T-cell (primary cell): ENCODE results near the gene TRPM8. TPM values are rescaled to one million over a fixed set of nuclear protein-coding genes. Genes with fewer than 3 reads are reported as not detected.

Source experiments
- ATAC-seq, 4 experiments: fragments of 200-7000 bp in 3 of 4; fragments of 150-1000 bp in 1 of 4; cut with Tn5 transposase; replicated peaks in 1 of 4; 1 replicate in 3 of 4; 2 replicates in 1 of 4; pipeline ENCODE4 v1.10.0; 2021; ENCODE audit warnings: moderate library complexity in 3 of 4, mild to moderate bottlenecking in 2 of 4, moderate number of reproducible peaks in 1 of 4
- CTCF ChIA-PET, 2 donors: fragments of 300-600 bp; sonication (Branson Sonifier 250); formaldehyde crosslinking; loops; one replicate each; lab custom pipeline; 2022; ENCODE audit warnings: antibody characterized with exemption in 2 of 2; lab: Charles Lee
- POLR2A ChIA-PET, 2 donors: fragments of 300-600 bp; sonication (Branson Sonifier 250); formaldehyde crosslinking; loops; one replicate each; lab custom pipeline; 2022; ENCODE audit warnings: antibody characterized with exemption in 2 of 2; lab: Charles Lee
- DNase-seq, 35 experiments: peaks; one replicate each; pipeline versions ENCODE4 v3.0.0 to v3.0.0-alpha.2; 2013 to 2023
- H3K27ac ChIP-seq: one replicate; pipeline ENCODE4 v1.5.1; 2013; ENCODE audit warnings: low read length
- H3K27me3 ChIP-seq, 2 experiments: replicated peaks in 1 of 2; 1 replicate in 1 of 2; 2 replicates in 1 of 2; pipeline versions ENCODE4 v1.6.1 to v1.7.0; 2013; ENCODE audit warnings: low read length in 1 of 2, mixed read lengths in 1 of 2; ENCODE audit not compliant: control insufficient read depth in 2 of 2, insufficient read depth in 2 of 2; ENCODE audit errors: extremely low read depth in 1 of 2
- H3K36me3 ChIP-seq, 2 donors: 1 replicate in 1 of 2; 2 replicates in 1 of 2; pipeline versions ENCODE4 v1.6.1 to v1.7.0; 2013; ENCODE audit warnings: low read length in 1 of 2; ENCODE audit not compliant: control insufficient read depth in 2 of 2, insufficient read depth in 1 of 2; ENCODE audit errors: extremely low read depth in 1 of 2
- H3K4me1 ChIP-seq, 2 experiments: 1 replicate in 1 of 2; 2 replicates in 1 of 2; pipeline versions ENCODE4 v1.6.1 to v1.7.0; 2013; ENCODE audit warnings: low read length in 2 of 2, mixed read lengths in 1 of 2; ENCODE audit not compliant: insufficient read depth in 2 of 2, control insufficient read depth in 1 of 2; ENCODE audit errors: extremely low read depth in 1 of 2
- H3K4me3 ChIP-seq, 2 donors: 1 replicate in 1 of 2; 2 replicates in 1 of 2; pipeline versions ENCODE4 v1.5.1 to v1.7.0; 2013; ENCODE audit warnings: mild to moderate bottlenecking in 2 of 2, low read length in 1 of 2, moderate library complexity in 1 of 2; ENCODE audit not compliant: control insufficient read depth in 1 of 2; ENCODE audit errors: extremely low read depth in 1 of 2
- H3K9me3 ChIP-seq: 2 replicates; pipeline ENCODE4 v1.7.0; 2013
- H3K27ac Mint-ChIP-seq, 2 donors: one replicate each; pipeline ENCODE4 v1.8.0; 2020 to 2021; ENCODE audit warnings: mild to moderate bottlenecking in 2 of 2, mixed read lengths in 2 of 2
- H3K27me3 Mint-ChIP-seq, 2 donors: one replicate each; pipeline ENCODE4 v1.8.0; 2021 to 2022; ENCODE audit warnings: mixed read lengths in 2 of 2
- H3K36me3 Mint-ChIP-seq: one replicate; pipeline ENCODE4 v1.8.0; 2021; ENCODE audit warnings: mixed read lengths
- H3K4me1 Mint-ChIP-seq, 3 donors: one replicate each; pipeline ENCODE4 v1.8.0; 2020 to 2022; ENCODE audit warnings: mixed read lengths in 3 of 3, mild to moderate bottlenecking in 1 of 3
- H3K4me3 Mint-ChIP-seq, 3 donors: one replicate each; pipeline ENCODE4 v1.8.0; 2020 to 2022; ENCODE audit warnings: mild to moderate bottlenecking in 3 of 3, mixed read lengths in 3 of 3, moderate library complexity in 3 of 3
- H3K9me3 Mint-ChIP-seq, 3 donors: one replicate each; pipeline ENCODE4 v1.8.0; 2020 to 2022; ENCODE audit warnings: mixed read lengths in 3 of 3
- WGBS: methylation state at CpG from one replicate; pipeline ENCODE4 v1.1.5; 2013; ENCODE audit warnings: missing lambda C conversion rate; ENCODE audit not compliant: insufficient coverage; 5-methylcytosine and 5-hydroxymethylcytosine counted together
- total RNA-seq, 35 experiments: library from RNA in 6 of 35; stranded (reverse) in 6 of 35; fragments of 120-200 nt in 1 of 35; gene quantifications; one replicate each; pipeline versions ENCODE4 v1.2.1 to v1.2.4 and lab custom pipeline; 2013 to 2026

The TRPM8 gene
- total RNA-seq, 5 donors from 2014 or later (not counting 1 experiment from before 2014, with no cell fraction given): not detected

DNA sequence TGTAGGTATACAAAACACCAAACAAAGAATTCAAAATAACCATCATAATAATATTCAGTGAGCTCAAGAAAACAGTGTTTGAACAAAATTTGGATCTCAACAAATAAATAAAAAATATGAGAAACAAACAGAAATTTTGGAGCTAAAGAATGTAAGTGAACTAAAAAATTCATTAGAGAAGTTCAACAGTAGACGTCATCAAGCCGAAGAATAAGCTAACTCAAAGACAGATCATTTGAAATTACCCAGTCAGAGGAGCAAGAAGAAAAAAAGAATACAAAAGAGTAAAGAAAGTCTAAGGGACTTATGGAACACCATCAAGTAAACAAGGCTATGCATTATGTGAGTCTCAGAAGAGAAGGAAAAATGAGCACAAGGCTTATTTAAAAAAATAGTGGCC lies 116.7 kb downstream of the TRPM8 start:
- POLR2A ChIA-PET: interaction anchor here (0.5 to 0.6 kb wide), 3 partner anchors 61 to 610 kb away, joined by 3 read pairs; no protein-coding TSS in a partner anchor
- CTCF ChIA-PET: interaction anchor here (0.6 kb wide), 2 partner anchors 89 to 439 kb away, joined by 3 to 4 read pairs; no protein-coding TSS in a partner anchor
- ATAC-seq (no peak), DNase-seq (no peak)
- Histone ChIP-seq H3K9me3 (no peaks in the 10 kb centered on the region), H3K4me1 (peaks cover 2 to 25% of the 10 kb centered on the region in 2 experiments), H3K36me3 (no peaks in the 10 kb centered on the region), H3K27me3 (peaks cover 0 to 4% of the 10 kb centered on the region in 2 experiments), H3K4me3 (no peak overlapping the region), H3K27ac (no peak overlapping the region)
- no CpG with 5 or more reads among the region's 2 CpGs for WGBS
- H3K27ac Mint-ChIP-seq: no peak overlapping the region
- H3K9me3 Mint-ChIP-seq: peaks cover 17 to 40% (median 20%) of the 10 kb centered on the region in 3 donors
- H3K4me3 Mint-ChIP-seq: no peak overlapping the region
- H3K4me1 Mint-ChIP-seq: peaks cover 8 to 37% (median 36%) of the 10 kb centered on the region in 3 donors
- peaks cover 4 to 6% of the 10 kb centered on the region in 2 donors for H3K27me3 Mint-ChIP-seq
- H3K36me3 Mint-ChIP-seq: peaks cover 10% of the 10 kb centered on the region

GRCh38 chr2:234038076-234038802 lies 121.1 kb downstream of the TRPM8 start:
- ChIA-PET CTCF (no interaction called here), POLR2A (no interaction called here)
- Histone ChIP-seq H3K9me3 (no peaks in the 10 kb centered on the region), H3K4me3 (no peak overlapping the region), H3K36me3 (no peaks in the 10 kb centered on the region), H3K27ac (no peak overlapping the region), H3K4me1 (peaks cover 0 to 4% of the 10 kb centered on the region in 2 experiments), H3K27me3 (peaks cover 3 to 4% of the 10 kb centered on the region in 2 experiments)
- Mint-ChIP-seq H3K4me1 (peaks cover 0 to 2% (median 2%) of the 10 kb centered on the region in 3 donors), H3K27ac (no peak overlapping the region), H3K27me3 (peaks cover 4 to 6% of the 10 kb centered on the region in 2 donors), H3K36me3 (peaks cover 10% of the 10 kb centered on the region), H3K4me3 (no peak overlapping the region), H3K9me3 (peaks cover 13 to 40% (median 20%) of the 10 kb centered on the region in 3 donors)
- DNase-seq (no peak), ATAC-seq (no peak)
- no CpG with 5 or more reads among the region's 2 CpGs for WGBS

- H3K4me1 Mint-ChIP-seq: peaks cover 0 to 4% (median 4%) of the 10 kb centered on the region in 3 donors
- no peak overlapping the region for H3K27ac ChIP-seq
- no peaks in the 10 kb centered on the region for H3K36me3 ChIP-seq
- no peaks in the 10 kb centered on the region for H3K27me3 Mint-ChIP-seq
- H3K4me3 Mint-ChIP-seq: no peak overlapping the region
- ChIA-PET POLR2A (no interaction called here), CTCF (no interaction called here)
- ATAC-seq (no peak), DNase-seq (no peak)
- WGBS: no CpG with 5 or more reads among the region's 1 CpG
- peaks cover 0 to 2% (median 0%) of the 10 kb centered on the region in 3 donors for H3K9me3 Mint-ChIP-seq
- no peak overlapping the region for H3K27ac Mint-ChIP-seq
- H3K27me3 ChIP-seq: peaks cover 0 to 5% of the 10 kb centered on the region in 2 experiments
- H3K4me1 ChIP-seq: no peaks in the 10 kb centered on the region
- no peak overlapping the region for H3K4me3 ChIP-seq
- H3K9me3 ChIP-seq: no peaks in the 10 kb centered on the region
- H3K36me3 Mint-ChIP-seq: no peaks in the 10 kb centered on the region
Observed at GRCh38 chr2:234044157-234044556, 127.0 kb downstream of the TRPM8 start.

DNA sequence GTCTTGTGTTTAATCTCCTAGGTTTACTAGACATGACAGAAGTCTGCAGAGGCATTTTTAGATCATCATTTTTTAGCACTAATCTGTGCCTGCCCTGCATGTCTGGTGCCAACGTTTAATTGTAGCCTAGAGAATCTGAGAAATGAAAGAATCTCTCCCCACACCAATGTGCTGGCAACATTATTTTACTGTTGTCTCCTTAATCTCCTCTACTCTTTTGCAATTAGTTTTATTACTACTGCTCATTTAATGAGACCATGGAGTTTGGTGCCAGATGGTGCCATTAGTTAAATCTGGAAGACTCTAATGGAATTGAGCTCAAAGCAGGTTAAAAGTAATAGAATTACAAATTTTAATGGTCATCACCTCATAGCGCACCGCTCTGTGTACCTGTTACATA lies 129.3 kb downstream of the TRPM8 start:
- peaks cover 0 to 2% of the 10 kb centered on the region in 2 experiments for H3K27me3 ChIP-seq
- H3K4me3 Mint-ChIP-seq: no peak overlapping the region
- H3K36me3 Mint-ChIP-seq: no peaks in the 10 kb centered on the region
- H3K4me1 Mint-ChIP-seq: peaks cover 0 to 9% (median 5%) of the 10 kb centered on the region in 3 donors
- no peaks in the 10 kb centered on the region for H3K9me3 ChIP-seq
- DNase-seq (no peak), ATAC-seq (no peak)
- peaks cover 0 to 2% (median 0%) of the 10 kb centered on the region in 3 donors for H3K9me3 Mint-ChIP-seq
- ChIA-PET POLR2A (interaction anchor here in 1 of 2 donors (0.6 kb wide), 1 partner anchor 116 kb away, joined by 3 read pairs; no protein-coding TSS in a partner anchor), CTCF (no interaction called here)
- H3K27ac Mint-ChIP-seq: no peak overlapping the region
- H3K27me3 Mint-ChIP-seq: no peaks in the 10 kb centered on the region
- H3K4me3 ChIP-seq: no peak overlapping the region
- H3K4me1 ChIP-seq: no peaks in the 10 kb centered on the region
- H3K27ac ChIP-seq: no peak overlapping the region
- 100% methylated on average over 2 of the region's 3 CpGs for WGBS
- H3K36me3 ChIP-seq: no peaks in the 10 kb centered on the region

DNA sequence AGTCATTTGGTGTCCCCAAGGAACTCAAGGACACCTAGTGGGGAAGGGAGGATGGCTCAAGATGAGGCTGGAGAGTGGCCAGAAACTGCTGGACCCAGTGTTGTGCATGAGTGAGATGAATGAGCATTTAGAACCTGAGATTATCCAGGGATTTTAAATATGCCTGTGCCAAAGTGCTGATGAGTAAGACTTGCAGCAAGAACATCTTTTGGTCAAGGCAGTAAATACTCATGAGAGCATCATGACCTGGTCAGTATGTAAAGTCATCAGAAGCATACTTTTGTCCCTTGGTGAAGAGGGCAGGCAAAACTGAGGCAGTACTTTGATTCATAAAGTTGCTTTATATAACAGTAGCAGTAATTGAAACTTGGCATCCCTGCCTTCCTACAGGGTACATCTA lies 130.2 kb downstream of the TRPM8 start:
- ATAC-seq (no peak), DNase-seq (no peak)
- Mint-ChIP-seq H3K9me3 (peaks cover 0 to 2% (median 0%) of the 10 kb centered on the region in 3 donors), H3K4me3 (no peak overlapping the region), H3K27me3 (no peaks in the 10 kb centered on the region), H3K4me1 (peaks cover 0 to 10% (median 6%) of the 10 kb centered on the region in 3 donors), H3K36me3 (no peaks in the 10 kb centered on the region), H3K27ac (no peak overlapping the region)
- Histone ChIP-seq H3K4me1 (no peaks in the 10 kb centered on the region), H3K27me3 (peaks cover 0 to 2% of the 10 kb centered on the region in 2 experiments), H3K27ac (no peak overlapping the region), H3K4me3 (no peak overlapping the region), H3K36me3 (no peaks in the 10 kb centered on the region), H3K9me3 (no peaks in the 10 kb centered on the region)
- ChIA-PET CTCF (no interaction called here), POLR2A (no interaction called here)

DNA sequence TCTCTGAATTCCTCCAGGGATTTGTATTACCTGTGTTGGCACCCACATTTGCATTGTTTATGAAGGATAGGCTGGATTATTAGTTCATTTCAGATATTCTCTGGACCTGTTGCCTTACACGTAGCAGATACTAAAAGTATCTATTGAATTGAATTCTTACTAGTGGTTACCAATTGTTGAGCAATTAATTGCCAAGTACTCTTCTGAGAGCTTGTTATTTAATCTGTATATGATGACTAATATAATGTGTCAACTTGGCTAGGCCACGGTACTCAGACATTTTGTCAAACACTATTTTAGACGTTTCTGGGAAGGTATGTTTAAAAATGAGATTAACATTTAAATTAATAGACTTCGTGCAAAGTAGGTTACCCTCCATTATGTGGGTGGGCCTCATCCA lies 130.9 kb downstream of the TRPM8 start:
- Histone ChIP-seq H3K4me3 (no peak overlapping the region), H3K4me1 (no peaks in the 10 kb centered on the region), H3K27me3 (peaks cover 0 to 2% of the 10 kb centered on the region in 2 experiments), H3K9me3 (no peaks in the 10 kb centered on the region), H3K27ac (no peak overlapping the region), H3K36me3 (no peaks in the 10 kb centered on the region)
- Mint-ChIP-seq H3K9me3 (peaks cover 0 to 2% (median 0%) of the 10 kb centered on the region in 3 donors), H3K27ac (no peak overlapping the region), H3K4me3 (no peak overlapping the region), H3K4me1 (peaks cover 0 to 10% (median 6%) of the 10 kb centered on the region in 3 donors), H3K36me3 (no peaks in the 10 kb centered on the region), H3K27me3 (peaks cover 0 to 5% of the 10 kb centered on the region in 2 donors)
- ATAC-seq (no peak), DNase-seq (no peak)
- ChIA-PET POLR2A (no interaction called here), CTCF (no interaction called here)
- WGBS: 92% methylated on average over 2 of the region's 4 CpGs
